K562 (cell line): ENCODE measurements around the gene TP73. TPM values are rescaled to one million over a fixed set of nuclear protein-coding genes. Genes with fewer than 3 reads are reported as not detected.

ENCODE experiments used
- GABPB1 ChIP-seq: sonication (generic); formaldehyde crosslinking; IDR thresholded peaks from 2 replicates; pipeline ENCODE4 v1.8.0; 2022; ENCODE audit warnings: mild to moderate bottlenecking, missing genetic modification reagents
- GATA2 ChIP-seq: sonication (generic); formaldehyde crosslinking; IDR thresholded peaks from 2 replicates; pipeline ENCODE4 v1.4.0; 2020; ENCODE audit warnings: mild to moderate bottlenecking, missing genetic modification reagents
- HNRNPL ChIP-seq: fragments of 200-400 bp; formaldehyde crosslinking; IDR thresholded peaks from 2 replicates; pipeline ENCODE4 v1.6.1; 2017; ENCODE audit warnings: low read depth, mild to moderate bottlenecking, low read length
- MAFG ChIP-seq: fragments of 450-650 bp; conservative IDR thresholded peaks from 2 replicates; pipeline ENCODE4 v1.6.1; 2016; ENCODE audit warnings: missing genetic modification characterization, missing compliant biosample characterization
- NCOA2 ChIP-seq, 2 experiments: fragments of 450-650 bp; IDR thresholded peaks; 2 replicates each; pipeline ENCODE4 v1.6.1; 2018; ENCODE audit warnings: mild to moderate bottlenecking in 2 of 2, moderate library complexity in 1 of 2; ENCODE audit not compliant: partially characterized antibody in 2 of 2
- NFE2L1 ChIP-seq: fragments of 450-650 bp; IDR thresholded peaks from 2 replicates; pipeline ENCODE4 v1.6.1; 2016; ENCODE audit warnings: missing genetic modification characterization, low read depth, mild to moderate bottlenecking, missing compliant biosample characterization, moderate library complexity, borderline replicate concordance
- NUFIP1 ChIP-seq: fragments of 450-650 bp; IDR thresholded peaks from 2 replicates; pipeline ENCODE4 v1.6.1; 2018; ENCODE audit not compliant: partially characterized antibody
- POLR2G ChIP-seq: fragments of 200-400 bp; formaldehyde crosslinking; IDR thresholded peaks from 2 replicates; pipeline ENCODE4 v1.6.1; 2017; ENCODE audit warnings: low read depth, mild to moderate bottlenecking, antibody characterized with exemption, low read length, moderate library complexity
- RFX5 ChIP-seq: IDR thresholded peaks from 2 replicates; pipeline ENCODE4 v1.6.1; 2011; ENCODE audit warnings: low read depth, mild to moderate bottlenecking, improper control_type of control experiment, low read length
- SREBF1 ChIP-seq: fragments of 150-350 bp; IDR thresholded peaks from 2 replicates; pipeline ENCODE4 v1.6.1; 2014; ENCODE audit warnings: antibody characterized with exemption, low read depth, low read length, borderline replicate concordance
- SRSF1 ChIP-seq: fragments of 200-400 bp; formaldehyde crosslinking; IDR thresholded peaks from 2 replicates; pipeline ENCODE4 v1.6.1; 2017; ENCODE audit warnings: mild to moderate bottlenecking, low read depth, low read length, moderate library complexity
- TCFL5 ChIP-seq: fragments of 250-450 bp; sonication (Bioruptor Pico); conservative IDR thresholded peaks from 2 replicates; pipeline ENCODE4 v1.6.1; 2021; ENCODE audit warnings: mild to moderate bottlenecking, moderate library complexity, matching md5 sums
- TOE1 ChIP-seq, 2 experiments: fragments of 450-650 bp in 1 of 2; sonication (generic) in 1 of 2; formaldehyde crosslinking in 1 of 2; IDR thresholded peaks; 2 replicates each; pipeline versions ENCODE4 v1.7.1 to v1.8.0; 2016 to 2022; ENCODE audit warnings: borderline replicate concordance in 2 of 2, mild to moderate bottlenecking in 2 of 2, antibody characterized with exemption in 1 of 2, inconsistent platforms in 1 of 2, low read depth in 1 of 2, missing genetic modification reagents in 1 of 2, moderate library complexity in 1 of 2
- ZNF347 ChIP-seq: fragments of 450-650 bp; formaldehyde crosslinking; IDR thresholded peaks from 2 replicates; pipeline ENCODE4 v1.4.0; 2020; ENCODE audit warnings: low read depth, mild to moderate bottlenecking, moderate library complexity
- polyA plus RNA-seq, 8 experiments: library from polyadenylated mRNA; depleted of rRNA in 4 of 8; stranded (reverse) in 5 of 8; unstranded in 3 of 8; fragments of >200 nt; fragmentation: Nextera tagmentation in 2 of 8; fragmentation: Illumina TruSeq in 1 of 8; extraction: Ambion mirVana in 2 of 8; extraction: Trizol in 1 of 8; gene quantifications; 2 replicates each; pipeline versions ENCODE4 v1.2.1 to v1.2.3, GENCODE V29; 2011 to 2014; ENCODE audit warnings: inconsistent platforms in 1 of 8, missing spikeins in 1 of 8
- total RNA-seq, 7 experiments: library from RNA; depleted of rRNA in 6 of 7; stranded (reverse); fragments of >200 nt in 6 of 7; fragmentation: Illumina TruSeq in 2 of 7; extraction: Trizol in 2 of 7; gene quantifications; 2 replicates each; pipeline versions ENCODE4 v1.2.1 to v1.2.3, GENCODE V29; 2011 to 2021; ENCODE audit warnings: low replicate concordance in 1 of 7
- TF ChIP-seq, protein P1 (sequence below), 2 experiments: IDR thresholded peaks; 2 replicates each; pipeline ENCODE4 v1.6.1; 2011; ENCODE audit warnings: borderline replicate concordance in 1 of 2, control low read depth in 1 of 2, low read depth in 1 of 2, low read length in 1 of 2, mild to moderate bottlenecking in 1 of 2, mixed read lengths in 1 of 2, moderate library complexity in 1 of 2; ENCODE audit not compliant: insufficient read depth in 1 of 2, insufficient read length in 1 of 2, poor library complexity in 1 of 2, severe bottlenecking in 1 of 2; ENCODE audit errors: extremely low read depth in 1 of 2
- TF ChIP-seq, protein P2 (sequence below), 3 experiments: fragments of 200-800 bp in 1 of 3; sonication (Bioruptor generic) in 1 of 3; sonication (generic) in 1 of 3; formaldehyde crosslinking in 1 of 3; IDR thresholded peaks; 2 replicates each; pipeline versions ENCODE4 v1.6.1 to v1.8.0; 2016 to 2022; ENCODE audit warnings: mild to moderate bottlenecking in 2 of 3, missing compliant biosample characterization in 2 of 3, missing genetic modification characterization in 2 of 3, missing genetic modification reagents in 1 of 3
- TF ChIP-seq, protein P3 (sequence below): sonication (generic); formaldehyde crosslinking; IDR thresholded peaks from 2 replicates; pipeline ENCODE4 v1.8.1; 2023; ENCODE audit warnings: mild to moderate bottlenecking, missing genetic modification reagents

Gene TP73
- total and polyA plus RNA-seq, 9 of the 15 experiments (the other 6 are each of a cell fraction or from before 2014, with no cell fraction given), result 0.07 to 1.6 (median 0.40) TPM; not detected in 2

DNA sequence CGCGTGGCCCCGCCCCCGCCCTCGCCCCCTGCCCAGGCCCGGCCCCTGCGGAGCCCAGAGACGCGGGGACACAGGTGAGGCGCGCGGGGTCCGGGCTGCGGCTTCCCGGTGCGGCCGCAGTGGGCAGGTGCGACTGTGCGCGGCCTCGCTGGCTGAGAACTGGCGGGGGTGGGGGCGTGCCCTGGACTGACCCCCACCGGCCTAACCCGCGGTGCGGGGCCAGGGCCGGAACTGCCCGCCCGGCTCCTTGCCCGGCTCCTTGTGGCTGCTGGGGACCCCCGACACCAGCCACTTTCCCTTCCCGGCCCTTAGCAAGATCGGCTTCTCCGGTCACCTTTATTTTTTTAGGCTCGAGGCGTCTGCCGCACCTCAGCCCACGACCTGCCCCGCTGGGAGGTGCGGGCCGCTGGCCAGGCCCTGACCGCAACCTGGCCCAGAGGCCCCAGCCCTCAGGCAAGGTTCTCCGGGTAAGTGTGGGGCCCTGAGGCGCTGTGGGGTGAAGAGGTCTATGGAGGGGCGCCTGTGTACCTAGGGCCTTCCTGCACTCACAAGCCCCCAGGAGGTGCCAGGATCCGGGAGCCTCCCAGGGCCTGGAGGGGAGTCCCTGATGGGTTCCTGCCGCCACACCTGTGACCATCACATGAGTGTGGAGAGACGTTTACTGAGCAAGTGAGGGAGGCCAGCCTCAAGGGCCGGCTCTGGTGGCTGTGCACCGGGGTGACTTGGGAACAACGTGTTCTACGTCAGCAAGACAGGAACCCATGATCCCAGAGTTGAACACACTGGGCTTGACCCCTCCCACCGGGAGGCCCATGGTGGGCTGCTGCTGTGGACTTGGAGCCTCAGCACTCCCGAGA lies 120.6 kb downstream of the TP73 start, which contains the start of gene SMIM1 (continued):
- TF ChIP-seq GATA2, result no peak
- no peak for TF ChIP-seq SRSF1
- no peak for TF ChIP-seq MAFG (tag)
- TF ChIP-seq, protein P1, sequence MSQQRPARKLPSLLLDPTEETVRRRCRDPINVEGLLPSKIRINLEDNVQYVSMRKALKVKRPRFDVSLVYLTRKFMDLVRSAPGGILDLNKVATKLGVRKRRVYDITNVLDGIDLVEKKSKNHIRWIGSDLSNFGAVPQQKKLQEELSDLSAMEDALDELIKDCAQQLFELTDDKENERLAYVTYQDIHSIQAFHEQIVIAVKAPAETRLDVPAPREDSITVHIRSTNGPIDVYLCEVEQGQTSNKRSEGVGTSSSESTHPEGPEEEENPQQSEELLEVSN (IDR thresholded peaks at IDR 0.05; ENCODE audit: borderline replicate concordance in 1 of 2, extremely low read depth in 1 of 2, insufficient read depth in 1 of 2, insufficient read length in 1 of 2, low read depth in 1 of 2, low read length in 1 of 2, poor library complexity in 1 of 2, severe bottlenecking in 1 of 2), result peak in 1 of 2 experiments; percentile 10
- TF ChIP-seq, protein P2, sequence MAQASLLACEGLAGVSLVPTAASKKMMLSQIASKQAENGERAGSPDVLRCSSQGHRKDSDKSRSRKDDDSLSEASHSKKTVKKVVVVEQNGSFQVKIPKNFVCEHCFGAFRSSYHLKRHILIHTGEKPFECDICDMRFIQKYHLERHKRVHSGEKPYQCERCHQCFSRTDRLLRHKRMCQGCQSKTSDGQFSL (CRISPR knock-in tag; IDR thresholded peaks at IDR 0.05), result no peak; the same call in 1 of the 2 replicates
- TF ChIP-seq, protein P2 (tag; IDR thresholded peaks at IDR 0.05), result no peak; a peak in 1 of 4 replicates
- TF ChIP-seq, protein P3, sequence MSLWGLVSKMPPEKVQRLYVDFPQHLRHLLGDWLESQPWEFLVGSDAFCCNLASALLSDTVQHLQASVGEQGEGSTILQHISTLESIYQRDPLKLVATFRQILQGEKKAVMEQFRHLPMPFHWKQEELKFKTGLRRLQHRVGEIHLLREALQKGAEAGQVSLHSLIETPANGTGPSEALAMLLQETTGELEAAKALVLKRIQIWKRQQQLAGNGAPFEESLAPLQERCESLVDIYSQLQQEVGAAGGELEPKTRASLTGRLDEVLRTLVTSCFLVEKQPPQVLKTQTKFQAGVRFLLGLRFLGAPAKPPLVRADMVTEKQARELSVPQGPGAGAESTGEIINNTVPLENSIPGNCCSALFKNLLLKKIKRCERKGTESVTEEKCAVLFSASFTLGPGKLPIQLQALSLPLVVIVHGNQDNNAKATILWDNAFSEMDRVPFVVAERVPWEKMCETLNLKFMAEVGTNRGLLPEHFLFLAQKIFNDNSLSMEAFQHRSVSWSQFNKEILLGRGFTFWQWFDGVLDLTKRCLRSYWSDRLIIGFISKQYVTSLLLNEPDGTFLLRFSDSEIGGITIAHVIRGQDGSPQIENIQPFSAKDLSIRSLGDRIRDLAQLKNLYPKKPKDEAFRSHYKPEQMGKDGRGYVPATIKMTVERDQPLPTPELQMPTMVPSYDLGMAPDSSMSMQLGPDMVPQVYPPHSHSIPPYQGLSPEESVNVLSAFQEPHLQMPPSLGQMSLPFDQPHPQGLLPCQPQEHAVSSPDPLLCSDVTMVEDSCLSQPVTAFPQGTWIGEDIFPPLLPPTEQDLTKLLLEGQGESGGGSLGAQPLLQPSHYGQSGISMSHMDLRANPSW (CRISPR knock-in tag), result no peak
- no peak for TF ChIP-seq ZNF347 (CRISPR knock-in tag)
- no peak for TF ChIP-seq HNRNPL
- TF ChIP-seq SREBF1, result no peak
- peak; percentile 46; the same call in 1 of the 2 replicates for TF ChIP-seq POLR2G
- TF ChIP-seq RFX5, result no peak
- no peak for TF ChIP-seq NCOA2 (IDR thresholded peaks at IDR 0.05; ENCODE audit: partially characterized antibody in 2 of 2)
- TF ChIP-seq TOE1 (IDR thresholded peaks at IDR 0.05; ENCODE audit: borderline replicate concordance), result no peak
- TF ChIP-seq TOE1 (CRISPR knock-in tag; IDR thresholded peaks at IDR 0.05; ENCODE audit: borderline replicate concordance, low read depth), result no peak
- no peak for TF ChIP-seq TCFL5
- TF ChIP-seq NUFIP1, result no peak
- TF ChIP-seq GABPB1 (CRISPR knock-in tag), result no peak
- TF ChIP-seq NFE2L1 (tag), result no peak
